HUDEP-2 (cell line): ENCODE results near the gene ZIC5.

ENCODE experiments used
- DNase-seq, 76 experiments: peaks; one replicate each; lab custom pipeline; 2025; ENCODE audit not compliant: unreplicated experiment in 76 of 76; lab: John Stamatoyannopoulos, UW

The ZIC5 gene

DNA sequence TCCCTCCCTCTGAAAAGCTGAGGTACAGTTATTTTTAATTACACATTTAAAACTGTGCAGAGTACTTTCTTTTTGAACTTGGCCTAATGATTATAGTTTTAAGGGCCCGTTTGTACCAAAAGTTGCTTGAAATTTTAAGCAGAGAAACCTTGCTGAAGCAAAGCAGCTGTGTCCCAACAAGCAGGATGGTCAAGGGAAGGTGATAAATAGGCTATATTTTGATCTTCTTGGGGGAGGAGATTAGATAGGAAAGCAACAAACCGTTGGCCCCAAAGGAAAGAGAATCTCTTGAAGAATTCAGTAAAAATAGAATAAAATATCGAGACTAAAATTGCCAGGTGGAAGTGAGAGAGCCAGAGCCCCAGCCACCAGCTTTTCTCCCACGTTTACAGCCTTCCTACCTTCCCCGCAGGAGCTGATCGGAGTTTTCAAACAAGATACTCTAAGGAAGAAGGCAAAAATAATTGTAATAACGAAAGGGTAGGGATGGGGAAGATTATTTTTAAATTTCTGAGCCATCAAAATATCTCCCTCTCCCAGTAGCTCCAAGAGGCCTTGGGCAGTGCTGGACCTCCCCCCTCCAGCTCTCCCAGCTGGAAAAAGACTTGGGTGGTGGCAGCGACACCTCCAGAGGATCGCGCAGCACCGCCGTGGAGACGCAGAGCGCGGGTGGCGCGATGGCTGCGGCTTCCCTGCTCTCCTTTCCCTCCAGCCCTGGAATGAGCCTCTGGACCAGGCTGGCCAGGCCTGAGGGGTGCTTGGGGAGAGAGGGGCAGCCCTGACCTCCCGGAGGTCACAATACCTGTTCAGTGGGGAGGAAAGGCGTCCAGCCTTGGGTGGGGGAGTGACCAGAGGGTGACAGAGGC is 15.8 kb upstream of the ZIC5 start:
- DNase-seq = no peak

DNA sequence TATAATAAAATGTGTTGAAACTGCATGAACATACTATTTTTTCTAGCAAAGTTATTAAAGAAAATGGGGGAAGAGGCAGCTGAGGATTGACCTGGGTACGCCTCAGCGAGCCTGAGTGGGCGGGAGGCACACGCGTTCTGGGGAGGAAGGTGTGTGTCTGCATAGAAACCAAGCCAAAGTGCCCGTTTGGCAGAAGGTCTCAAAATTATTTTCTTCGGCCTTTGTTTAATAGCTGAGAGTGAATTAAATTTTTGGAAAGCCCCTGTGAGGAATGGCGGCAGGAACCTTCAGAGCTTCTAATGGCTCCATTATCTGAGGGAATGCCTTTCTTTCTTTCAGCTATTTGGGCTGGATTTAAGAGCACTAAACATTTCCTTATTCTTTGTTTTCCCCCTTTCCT is 15.2 kb upstream of the ZIC5 start:
- no peak for DNase-seq

DNA sequence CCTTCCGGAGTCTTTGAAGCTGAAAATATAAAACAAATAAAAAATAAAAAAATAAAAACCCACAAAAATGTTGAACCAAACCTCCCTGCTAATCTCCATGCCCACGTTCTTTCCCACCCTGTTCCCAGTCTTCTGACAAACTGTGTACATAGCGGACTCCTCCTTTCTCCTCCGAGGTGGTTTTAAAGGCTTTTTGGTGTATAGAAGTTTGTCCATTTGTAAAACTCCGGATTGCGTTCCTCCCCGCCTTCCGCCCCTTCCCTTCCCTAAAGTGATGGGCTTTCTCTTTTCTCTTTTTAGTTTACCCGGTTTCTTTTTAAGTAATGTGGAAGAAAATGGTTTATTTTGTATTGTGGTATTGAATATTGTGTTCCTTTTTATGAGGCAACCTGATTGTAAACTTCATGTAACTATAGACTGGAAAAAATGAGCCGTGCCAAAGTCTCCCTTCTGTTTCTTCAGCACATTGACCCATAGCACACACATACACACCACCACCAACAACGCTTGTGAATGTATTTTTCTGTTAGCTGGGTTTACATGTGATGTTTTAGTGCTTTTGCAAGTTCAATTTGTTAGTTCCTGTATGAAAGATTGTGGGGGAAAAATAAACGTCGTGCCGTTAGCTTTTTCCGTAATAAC is 14.4 kb upstream of the ZIC5 start:
- DNase-seq = no peak

DNA sequence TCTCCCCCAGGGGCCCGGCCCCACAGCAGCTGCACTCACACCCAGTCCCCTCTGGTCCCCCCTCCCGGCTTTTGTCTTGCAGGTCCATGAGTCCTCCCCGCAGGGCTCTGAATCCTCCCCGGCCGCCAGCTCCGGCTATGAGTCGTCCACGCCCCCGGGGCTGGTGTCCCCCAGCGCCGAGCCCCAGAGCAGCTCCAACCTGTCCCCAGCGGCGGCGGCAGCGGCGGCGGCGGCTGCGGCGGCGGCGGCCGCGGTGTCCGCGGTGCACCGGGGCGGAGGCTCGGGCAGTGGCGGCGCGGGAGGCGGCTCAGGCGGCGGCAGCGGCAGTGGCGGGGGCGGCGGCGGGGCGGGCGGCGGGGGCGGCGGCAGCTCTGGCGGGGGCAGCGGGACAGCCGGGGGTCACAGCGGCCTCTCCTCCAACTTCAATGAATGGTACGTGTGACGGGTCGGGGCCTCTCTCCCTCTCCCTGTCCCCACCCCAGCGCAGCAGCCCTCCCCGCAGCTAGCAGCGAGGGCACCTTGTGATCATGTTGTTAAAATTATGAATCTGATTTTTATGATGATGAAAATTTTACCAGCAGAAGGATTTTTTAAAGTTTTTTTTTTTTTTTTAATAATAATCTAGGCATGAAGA is 13.8 kb upstream of the ZIC5 start:
- peak in 8 of 76 experiments; percentile 23 to 66 (median 37) for DNase-seq

DNA sequence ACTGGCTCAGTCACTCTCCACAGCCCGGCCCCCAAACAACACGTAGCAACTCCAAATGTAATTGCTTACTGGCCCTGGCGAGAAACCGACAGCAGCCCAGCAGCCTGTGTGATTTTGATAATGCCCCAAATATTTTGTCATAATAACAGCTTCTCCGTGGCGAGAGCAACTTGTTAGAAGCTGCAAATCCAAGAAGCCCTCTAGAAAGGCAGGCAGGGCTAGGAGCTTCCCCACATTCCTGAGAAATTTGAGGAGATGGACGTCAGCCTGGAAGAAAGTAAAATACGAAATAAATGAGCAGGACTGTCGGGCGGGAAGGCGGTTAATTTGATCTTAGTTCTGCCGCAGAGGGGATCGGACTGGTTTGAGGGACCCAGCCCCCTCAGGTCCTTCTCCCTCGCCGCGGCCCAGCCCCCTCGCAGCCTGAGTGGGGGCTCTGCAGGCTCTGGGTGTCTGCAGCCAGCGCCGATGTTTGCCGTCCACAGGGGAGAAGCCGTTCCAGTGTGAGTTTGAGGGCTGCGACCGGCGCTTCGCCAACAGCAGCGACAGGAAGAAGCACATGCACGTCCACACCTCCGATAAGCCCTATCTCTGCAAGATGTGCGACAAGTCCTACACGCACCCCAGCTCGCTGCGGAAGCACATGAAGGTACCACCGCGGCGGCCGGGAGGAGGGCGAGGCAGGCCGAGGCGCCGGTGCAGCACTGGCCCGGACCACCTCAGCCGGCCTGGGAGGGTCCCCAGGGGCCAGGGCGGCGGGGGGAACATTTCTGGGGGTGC is 13.1 kb upstream of the ZIC5 start:
- DNase-seq = peak in 48 of 76 experiments; percentile 4 to 82 (median 33)

DNA sequence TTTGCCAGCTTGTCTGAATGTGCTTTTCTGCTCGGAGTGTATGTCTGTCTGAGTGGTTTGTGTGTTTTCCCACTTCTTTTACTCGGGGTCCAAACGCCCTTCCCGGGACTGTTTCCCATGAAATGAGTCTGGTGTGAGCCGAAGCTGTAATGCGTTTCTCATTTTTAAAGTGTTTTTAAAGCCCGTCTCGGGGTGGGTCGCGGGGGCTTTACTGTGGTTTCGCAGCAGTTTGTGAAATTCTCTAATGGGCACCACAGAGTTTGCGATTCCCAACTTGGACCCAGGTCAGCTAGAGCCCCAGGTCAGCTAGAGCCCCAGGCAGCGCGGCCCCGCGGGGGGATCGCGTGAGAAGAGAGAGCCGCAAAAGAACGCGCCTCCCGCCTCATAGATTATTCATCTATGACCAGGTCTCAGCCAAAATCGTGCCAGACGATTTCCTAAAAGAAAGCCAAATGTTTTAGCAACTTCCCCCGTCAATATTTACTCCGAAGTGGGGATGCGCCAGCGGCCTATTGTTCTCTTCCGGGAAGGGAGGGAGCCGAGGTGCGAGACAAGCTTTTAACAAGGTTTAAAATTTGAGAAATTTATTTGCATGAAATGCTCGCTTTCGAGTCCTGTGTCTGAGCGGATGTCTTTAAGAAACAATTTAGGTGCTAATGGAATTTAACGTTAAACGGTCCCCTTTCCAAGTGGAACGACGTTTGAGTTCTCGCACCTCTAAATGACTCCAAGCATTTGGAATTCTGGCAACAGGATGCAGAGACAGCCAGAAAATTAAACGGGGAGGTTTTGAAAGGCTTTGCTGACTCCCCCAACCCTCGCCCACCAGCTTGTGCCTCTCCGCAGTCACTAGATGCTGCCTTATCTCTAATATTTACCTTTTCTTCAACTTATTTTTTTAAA is 12.2 kb upstream of the ZIC5 start:
- peak in 1 of 76 experiments; percentile 18 for DNase-seq

DNA sequence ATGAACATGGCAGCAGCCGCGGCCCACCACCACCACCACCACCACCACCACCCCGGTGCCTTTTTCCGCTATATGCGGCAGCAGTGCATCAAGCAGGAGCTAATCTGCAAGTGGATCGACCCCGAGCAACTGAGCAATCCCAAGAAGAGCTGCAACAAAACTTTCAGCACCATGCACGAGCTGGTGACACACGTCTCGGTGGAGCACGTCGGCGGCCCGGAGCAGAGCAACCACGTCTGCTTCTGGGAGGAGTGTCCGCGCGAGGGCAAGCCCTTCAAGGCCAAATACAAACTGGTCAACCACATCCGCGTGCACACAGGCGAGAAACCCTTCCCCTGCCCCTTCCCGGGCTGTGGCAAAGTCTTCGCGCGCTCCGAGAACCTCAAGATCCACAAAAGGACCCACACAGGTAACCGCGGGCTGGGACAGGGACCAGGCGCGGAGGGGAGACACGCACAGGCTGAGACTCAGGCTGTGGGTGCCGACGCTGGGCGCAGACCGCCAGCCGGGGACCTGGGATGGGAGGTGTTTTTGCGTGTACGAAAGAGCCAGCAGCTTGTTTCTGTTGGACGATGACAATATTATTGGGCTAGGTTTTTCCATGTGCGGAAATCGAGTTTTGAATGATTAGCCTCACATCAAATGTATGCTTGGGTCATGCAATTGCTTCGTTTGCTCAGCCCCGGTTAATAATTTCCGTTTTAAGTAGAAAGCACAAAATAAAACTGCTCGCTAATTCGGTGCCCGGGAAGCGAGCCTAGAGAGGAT is 11.3 kb upstream of the ZIC5 start:
- DNase-seq = peak in 6 of 76 experiments; percentile 4 to 29 (median 14)

DNA sequence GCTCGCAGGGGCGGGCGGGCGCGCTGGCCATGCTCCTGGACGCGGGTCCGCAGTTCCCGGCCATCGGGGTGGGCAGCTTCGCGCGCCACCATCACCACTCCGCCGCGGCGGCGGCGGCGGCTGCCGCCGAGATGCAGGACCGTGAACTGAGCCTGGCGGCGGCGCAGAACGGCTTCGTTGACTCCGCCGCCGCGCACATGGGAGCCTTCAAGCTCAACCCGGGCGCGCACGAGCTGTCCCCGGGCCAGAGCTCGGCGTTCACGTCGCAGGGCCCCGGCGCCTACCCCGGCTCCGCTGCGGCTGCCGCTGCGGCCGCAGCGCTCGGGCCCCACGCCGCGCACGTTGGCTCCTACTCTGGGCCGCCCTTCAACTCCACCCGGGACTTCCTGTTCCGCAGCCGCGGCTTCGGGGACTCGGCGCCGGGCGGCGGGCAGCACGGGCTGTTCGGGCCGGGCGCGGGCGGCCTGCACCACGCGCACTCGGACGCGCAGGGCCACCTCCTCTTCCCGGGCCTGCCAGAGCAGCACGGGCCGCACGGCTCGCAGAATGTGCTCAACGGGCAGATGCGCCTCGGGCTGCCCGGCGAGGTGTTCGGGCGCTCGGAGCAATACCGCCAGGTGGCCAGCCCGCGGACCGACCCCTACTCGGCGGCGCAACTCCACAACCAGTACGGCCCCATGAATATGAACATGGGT is 10.6 kb upstream of the ZIC5 start:
- DNase-seq = peak in 5 of 76 experiments; percentile 4 to 50 (median 17)

DNA sequence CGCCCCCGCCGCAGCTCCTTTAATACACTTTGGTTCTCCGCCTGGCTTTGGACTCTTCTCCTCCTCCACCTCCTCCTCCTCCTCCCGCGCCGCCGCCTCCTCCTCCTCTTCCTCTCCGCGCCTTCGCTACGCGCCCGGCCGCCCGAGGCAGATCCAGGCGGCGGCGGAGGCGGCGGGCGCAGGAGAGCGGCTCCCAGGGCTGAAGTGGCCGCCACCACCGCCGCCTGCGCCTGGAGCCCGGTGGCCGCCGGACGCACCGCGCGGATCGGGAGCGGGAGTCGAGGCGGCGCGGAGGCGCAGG is 10.1 kb upstream of the ZIC5 start, which contains the start of gene ZIC2:
Gene ZIC2, plus strand, starts transcription at position 50 of the 301 bp plus-strand sequence. CDS start 281 bp downstream, outside the sequence.
- DNase-seq = peak in 14 of 76 experiments; percentile 11 to 71 (median 28)

DNA sequence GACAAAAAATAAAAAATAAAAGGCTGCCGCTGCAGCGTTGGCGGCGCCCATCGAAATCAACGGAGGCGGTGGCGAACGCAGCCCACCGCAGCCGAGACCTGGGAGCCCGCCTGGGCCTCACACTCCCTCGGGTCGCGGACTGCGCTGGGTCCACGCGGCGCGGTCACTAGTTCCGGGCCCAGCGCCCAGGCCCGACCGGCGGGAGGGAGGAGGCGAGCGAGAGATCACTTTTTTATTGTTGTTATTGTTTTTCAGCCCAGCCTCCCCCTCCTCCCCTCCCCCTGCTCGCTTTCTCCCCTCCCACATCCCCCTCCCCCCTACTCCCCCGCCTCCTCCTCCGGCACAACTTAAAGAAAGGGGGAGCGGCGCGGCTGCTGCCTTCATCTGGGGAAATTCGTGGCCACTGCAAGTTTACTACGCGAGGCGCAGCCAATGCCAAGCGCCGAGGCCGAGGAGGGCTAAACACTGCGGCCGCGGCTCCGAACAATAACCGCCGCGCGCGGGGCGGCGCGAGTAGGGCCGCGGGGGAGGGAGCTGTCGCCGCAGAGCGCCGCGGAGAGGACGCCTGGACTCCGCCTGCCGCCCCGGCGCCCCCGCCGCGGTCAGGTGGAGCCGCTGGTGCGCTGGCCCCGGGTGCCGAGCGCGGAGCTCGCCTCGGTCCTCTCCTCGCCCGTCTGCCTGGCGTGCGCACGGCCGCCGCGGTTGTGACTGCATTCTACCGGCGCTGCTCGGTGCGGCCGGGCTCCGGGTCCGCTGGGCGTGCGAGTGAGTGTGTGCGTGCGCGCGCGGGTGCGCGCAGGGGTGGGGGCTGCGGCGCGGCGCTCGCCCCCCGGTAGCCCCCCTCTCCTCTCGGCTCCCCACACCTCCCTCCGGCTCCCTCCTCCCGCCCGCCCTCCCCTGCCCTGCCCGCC is 9.5 kb upstream of the ZIC5 start:
- DNase-seq = peak in 36 of 76 experiments; percentile 7 to 75 (median 37)

DNA sequence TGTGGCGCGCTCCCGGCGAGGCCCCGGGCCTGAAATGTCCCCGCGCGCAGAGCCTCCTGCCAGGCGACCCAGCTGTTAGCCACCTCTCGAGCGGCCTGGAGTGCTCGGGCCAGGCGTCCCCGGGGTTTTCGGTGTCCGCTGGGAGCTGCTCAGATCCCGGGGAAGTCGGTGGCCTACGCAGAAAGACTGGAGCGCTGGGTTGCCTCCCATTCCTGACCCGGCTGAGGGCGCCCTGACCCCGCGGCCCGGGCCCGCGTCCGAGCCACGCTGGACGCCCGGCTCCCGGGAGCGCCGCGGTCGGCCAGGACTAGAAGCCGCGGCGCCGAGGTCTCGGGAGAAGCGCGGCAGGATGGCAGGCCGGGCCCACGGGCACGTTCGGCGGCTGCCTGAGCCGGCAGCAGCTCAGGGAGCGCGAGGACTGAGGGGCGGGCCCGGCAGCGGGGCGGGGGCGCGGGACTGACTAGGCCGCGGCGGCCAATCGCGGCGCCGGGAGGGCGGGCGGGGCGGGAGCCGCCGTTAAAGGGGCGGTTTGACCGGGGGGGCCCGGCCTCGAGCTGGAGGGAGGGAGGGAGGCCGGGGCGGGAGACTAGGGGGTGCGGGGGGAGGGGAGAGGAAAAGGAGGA is 8.7 kb upstream of the ZIC5 start:
- peak in 66 of 76 experiments; percentile 4 to 87 (median 60) for DNase-seq

DNA sequence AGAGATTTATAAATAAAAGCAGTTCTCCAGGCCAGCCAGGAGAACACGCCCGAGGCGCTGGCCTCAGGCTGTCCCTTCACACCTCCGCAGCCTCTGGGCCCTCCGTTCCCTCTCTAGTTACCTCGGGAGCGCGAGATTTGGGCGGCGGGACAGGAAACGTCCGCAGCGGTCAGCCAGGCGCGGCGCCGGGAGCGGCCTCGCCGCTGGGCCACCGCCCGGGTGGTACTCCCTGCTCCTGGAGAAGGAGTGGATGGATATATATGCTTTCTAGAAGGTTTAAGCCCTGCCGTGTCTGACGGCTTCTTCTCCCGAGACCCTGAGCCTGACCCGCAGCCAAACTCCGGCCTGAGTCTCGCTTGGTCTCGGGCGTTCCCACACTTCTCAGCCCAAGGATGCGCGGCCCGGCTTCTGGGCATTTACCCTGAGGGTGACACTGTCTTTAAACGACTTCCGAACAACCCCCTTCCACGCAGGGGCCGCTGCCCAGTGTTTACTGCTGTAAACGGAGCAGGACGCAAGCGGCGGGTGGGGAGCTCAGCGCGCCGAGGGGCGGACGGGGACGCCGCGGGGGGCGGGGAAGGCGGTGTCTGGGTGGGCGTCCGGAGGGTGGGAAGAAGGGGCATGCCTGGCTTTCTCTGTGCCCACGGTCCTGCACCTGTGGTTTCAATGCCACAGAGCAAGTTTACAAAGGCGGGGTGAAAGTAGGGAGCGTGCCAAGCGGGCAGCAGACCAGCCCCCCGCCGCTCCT is 8.1 kb upstream of the ZIC5 start:
- DNase-seq = peak in 4 of 76 experiments; percentile 13 to 24 (median 20)

DNA sequence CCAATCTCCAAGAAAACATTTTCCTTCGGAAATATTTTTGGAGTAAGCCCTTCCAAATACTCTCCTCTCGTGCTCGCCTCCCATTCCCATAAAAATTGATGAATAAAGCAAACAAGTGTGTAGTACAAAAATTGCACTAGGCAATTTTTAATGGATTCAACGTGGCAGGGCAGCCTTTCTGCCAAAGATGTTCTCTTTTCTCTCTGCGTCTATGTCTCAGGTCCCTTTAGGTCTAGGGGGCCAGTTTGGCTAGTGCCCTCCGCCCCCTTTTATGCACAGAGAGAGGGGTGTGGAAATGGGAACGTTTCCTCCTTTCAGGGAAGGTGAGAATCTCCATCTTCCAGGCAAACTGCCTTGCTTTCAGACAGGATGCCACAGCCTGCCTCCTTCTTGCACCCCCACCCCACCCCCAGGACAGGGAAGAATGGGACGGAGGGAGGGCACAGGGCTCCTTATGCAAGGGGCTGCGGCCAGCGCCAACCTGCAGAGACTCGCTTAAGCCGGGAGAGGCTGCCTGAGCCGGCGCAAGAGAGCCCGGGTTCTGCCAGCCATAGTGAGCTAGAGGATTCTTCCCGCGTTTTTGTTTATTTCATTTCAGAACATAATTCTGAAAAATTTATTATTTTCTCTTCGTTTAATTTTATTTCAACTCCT is 7.4 kb upstream of the ZIC5 start:
- DNase-seq = no peak

DNA sequence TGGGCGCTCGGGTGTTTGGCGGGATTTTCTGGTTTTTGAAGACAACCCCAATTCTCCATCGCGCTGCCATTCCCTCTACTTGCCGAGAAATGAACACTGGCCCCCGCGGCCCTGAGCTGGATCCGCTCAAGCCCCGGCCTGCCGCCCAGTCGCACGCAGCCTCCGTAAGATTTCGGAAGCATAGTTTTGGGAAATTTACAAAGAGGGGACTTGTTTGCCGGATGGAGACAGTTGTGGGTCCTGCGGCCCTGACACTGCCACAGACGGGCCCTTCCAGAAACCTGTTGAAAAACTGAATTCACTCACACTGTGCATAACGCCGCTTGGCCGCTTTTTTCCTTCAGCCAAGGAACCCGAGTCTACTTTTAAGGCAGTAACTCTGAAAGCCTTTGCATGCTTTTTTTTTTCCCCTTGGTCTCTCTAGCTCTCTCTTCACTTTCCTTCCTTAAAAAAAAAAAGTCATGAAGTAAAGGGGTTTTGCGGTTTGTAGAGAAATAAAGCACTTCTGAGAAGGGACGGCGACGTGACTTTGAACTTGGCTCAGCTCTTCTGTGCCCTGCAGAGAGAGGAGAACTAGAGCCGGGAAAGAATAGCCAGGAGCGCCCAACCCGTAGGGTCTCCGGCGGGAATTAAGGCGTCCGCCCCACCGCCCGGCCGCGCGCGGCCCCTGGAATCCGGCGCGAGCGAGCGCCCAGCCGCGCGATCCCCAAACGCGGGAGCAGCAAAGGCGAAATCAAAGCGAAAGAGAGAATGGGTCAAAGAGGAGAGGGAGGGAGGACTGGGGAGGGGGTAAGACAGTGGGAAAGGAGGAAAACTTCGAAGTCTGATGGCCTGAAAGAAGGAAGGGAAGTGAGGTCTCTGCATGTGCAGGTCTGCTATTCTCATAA is 6.6 kb upstream of the ZIC5 start:
- no peak for DNase-seq
